ENCODE measurements around the gene ASB6.
"Not testable (repeated sequence)": the region's sequence is repeated elsewhere in the genome, so short reads cannot be mapped to it uniquely, and the experiment has no call there.

ASB6 gene

DNA sequence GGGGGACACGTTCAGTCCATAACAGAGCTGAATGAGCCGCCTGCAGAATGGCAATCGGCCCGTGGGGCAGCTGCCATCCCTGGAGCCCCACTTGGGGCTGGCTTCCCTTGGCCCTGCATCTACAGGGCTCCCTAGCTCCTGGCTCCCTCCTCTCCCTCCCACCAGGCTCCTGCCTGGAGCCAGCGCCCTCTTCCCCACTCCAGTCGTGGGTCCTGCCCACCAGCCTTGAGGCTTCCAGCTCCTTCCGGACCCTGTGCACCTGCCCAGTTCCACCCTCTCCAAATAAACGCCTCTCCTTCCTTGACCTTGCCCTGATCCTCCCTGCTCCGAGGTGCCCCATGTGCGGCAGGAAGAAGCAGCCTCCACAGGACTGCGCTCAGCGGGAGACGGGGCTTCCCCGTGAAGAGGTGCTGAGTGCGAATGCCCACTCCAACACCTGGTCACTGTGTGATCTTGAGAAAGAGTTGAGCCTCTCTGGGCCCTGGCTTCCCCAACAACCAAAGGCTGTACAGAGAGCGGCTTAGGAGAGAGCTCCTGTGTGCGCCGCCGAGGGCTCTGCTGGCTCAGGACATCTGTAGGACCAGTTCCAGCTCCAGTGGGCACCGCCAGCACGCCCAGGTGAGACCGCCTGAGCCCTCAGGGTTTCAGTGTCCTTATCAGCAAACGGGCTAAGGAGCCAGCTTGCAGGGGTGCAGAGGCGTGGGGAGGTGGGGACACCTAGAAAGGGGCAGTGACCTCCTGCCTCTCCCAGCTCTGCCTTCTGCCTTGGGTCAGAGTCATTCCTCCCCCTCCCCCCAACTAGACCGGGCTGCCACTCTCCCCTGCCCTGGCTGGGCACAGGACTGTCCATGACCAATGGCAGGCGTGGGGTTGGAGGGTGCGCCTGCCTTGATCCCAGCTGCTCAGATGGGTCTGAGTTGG is 33.1 kb downstream of the ASB6 start:
- no peak for DNase-seq (ENCODE audit: low read depth, low spot score)

DNA sequence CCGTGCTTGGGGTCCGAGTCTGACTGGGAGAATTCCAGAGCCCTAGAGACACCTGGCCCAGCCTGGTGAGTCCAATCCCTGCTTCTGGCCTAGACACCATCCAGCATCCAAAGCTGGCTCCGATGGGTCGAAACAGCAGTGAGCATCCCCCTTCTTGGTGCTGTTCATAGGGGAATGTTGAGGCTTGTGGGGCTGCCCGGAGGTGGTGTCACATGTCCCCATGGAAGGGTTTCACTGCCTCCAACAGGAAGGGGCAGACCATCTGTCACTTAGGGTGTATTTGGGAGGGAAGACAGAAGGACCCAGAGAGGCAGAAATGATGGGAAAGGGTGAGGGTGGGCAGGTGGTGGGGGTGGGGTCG is 34.9 kb downstream of the ASB6 start:
- DNase-seq (ENCODE audit: low read depth, low spot score), result no peak

DNA sequence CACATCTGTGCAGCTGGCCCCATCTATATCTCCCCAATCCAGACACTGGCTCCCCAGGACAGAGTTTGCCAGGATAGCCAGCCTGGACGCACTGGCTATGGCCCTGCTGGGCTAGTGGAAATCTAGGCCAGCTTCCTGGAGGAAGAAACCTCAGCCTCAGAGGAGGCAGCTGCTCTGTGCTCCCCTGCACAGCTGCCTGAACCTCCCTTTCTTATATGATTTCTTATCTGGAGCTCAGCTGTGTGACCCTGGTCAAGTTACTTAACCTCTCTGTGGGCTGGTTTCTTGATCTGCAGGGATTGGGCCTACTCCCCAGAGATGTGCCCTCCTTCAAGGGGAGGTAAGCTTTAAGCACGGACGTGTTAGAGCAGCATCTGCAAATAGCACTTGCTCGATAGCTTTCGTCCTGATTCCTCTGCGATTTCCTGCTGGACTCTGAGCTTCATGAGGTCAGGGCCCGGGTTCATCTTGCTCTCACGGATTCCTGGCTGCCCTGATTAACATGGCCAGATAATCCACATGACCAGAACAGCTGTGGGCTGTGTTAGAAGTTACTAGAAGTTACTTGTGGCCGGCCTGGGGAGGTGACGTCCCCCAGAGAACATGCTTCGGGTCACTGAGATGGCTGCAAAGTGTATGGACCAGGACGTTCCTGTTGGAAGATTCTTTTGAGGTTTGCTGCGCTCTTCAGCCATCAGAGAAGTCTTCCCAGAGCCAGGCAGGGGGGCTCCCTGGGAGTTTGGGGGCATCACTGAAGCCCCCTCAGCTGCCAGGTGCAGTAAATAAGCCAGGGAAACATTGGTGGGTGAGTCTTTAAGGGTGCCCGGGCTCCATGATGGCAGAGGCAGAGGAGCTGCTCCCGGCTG is 35.6 kb downstream of the ASB6 start:
- DNase-seq (ENCODE audit: low read depth, low spot score), result no peak

DNA sequence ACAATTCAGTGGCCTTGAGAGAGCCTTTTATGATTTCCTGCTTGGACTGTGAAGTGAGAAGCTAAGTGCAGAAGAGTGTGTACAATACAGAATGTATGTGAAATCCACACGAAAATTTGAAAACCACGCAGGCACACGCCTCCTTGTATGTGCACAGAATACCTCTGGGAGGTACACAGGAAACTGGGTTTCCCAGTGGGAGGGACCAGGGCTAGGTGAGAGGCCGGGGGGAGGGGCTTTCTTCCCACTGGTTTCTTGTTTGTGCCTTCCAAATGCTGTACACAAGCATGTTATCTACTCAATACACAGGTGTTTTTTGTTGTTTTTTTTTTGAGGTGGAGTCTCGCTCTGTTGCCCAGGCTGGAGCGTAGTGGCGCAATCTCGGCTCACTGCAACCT is 37.2 kb downstream of the ASB6 start:
- DNase-seq (ENCODE audit: low read depth, low spot score), result no peak

DNA sequence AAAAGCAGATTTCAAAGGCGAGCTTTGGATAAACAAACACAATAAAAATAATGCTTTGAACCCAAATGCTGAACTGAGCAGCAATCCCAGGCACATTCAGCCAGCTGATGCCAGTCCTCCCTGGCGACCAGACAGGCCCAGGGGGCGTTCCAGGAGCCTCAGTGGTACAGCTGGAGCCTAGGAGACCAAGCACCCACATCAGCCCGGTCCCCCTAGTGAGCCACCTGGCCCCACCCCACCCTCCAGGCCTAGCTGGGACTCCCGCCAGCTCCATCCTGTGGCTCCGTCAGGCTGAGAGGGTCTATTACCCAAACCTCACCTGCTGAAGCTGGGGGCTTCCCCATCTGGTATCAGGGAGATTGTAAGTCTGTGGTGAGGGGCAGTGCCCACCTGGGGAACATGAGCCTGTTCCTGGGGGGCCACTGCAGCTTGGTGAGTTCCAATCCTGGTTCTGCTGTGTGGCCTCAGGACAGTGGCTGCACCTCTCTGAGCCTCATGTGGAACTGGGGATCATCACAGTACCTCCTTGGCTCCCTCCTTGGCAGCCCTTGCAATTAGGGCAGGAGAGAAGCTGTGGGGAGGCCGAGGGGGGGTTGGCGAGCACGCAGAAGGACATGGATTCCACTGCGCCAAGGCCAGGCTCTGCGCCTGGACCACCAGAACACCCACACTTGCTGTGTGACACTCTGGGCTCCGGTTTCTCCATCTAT is 37.7 kb downstream of the ASB6 start:
- no peak for DNase-seq (ENCODE audit: low read depth, low spot score)

DNA sequence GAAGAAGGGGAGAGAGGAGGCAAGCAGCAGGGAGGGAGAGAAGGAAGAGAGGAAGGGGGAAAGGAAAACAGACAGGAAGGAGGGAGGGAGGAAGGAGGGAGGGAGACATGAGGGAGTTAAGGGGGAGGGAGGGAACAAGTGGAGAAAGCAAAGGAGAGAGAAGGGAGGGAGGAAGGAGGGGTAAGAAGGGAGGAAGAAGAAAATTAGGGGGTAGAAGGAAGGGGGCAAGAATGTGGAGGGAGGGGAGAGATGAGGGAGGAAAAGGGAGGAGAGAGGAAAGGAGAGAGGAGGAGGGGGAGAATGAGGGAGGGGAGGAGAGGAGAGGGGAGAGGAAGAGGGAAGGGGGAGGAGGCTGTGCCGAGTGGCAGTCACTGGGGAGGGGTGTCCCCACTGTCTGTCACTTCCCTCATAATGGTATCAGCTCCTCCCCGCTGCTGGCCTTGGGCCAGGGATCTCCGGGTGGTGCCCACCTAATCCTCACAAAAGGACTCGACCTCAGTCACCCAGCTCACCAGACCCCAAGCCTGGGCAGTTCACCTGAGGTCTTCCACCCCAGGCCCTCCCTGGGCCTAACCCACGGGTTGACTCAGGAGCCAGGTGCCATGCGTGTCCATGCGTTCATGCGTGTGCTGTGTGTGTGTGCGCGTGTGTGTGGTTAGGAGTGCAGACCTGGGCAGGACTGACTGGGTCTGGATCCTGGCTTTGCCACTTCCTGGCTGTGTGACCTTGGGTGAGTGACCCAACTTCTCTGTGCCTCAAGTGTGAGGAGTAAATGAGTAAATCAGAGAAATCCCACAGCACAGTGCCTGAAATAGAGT is 39.1 kb downstream of the ASB6 start:
- DNase-seq (ENCODE audit: low read depth, low spot score), result no peak

DNA sequence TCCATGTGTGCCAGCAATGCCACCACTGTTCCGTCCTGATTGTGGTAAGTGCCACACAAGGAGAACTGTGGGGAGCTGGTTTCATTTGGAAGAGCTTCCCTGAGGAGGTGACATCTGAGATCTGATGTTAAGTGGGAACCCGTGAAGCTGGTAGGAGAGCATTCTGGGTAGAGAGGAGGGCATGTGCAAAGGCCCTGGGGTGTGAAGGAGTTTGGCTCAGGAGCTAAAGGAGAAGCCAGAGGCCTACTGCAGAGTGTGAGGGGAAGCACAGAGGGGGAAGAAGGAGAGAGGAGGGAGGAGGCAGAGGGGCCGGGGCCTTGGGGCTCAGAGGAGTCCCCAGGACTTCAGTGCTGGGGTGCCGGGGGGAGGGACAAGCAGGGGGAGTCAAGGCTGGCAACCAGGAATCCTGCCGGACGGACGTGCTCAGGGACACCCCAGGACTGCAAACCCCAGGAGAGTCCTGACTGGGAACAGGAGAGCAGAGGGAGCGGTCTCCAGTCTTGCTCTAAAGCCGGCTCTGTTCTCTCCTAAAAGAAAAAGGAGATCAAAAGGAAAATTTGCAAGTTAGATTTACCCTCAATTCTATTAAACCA is 40.8 kb downstream of the ASB6 start:
- DNase-seq (ENCODE audit: low read depth, low spot score), result no peak

DNA sequence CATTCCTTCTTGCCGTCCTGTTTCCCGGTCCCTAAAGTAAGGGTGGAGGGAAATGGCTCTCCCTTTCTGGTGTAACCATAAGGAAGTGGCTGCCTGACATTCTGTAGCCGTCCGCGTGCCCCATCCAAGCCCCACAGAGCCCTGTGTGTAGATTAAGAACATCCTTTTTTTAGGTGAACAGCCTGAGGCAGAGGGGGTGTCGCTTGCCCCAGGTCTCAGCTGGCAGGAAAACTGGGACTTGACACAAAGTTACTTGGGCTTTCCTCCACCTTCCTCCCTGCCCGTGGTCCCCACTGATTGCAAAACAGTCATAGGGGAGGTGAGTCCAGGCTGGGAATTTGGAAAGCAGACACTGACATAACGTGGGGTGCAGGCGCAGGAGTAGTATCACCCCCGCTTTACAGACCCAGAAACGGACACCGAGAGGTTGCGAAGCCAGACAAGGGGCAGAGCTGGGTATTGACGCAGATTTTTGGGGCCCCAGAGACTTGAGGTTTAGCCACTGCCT is 43.8 kb downstream of the ASB6 start:
- DNase-seq (ENCODE audit: low read depth, low spot score), result no peak

DNA sequence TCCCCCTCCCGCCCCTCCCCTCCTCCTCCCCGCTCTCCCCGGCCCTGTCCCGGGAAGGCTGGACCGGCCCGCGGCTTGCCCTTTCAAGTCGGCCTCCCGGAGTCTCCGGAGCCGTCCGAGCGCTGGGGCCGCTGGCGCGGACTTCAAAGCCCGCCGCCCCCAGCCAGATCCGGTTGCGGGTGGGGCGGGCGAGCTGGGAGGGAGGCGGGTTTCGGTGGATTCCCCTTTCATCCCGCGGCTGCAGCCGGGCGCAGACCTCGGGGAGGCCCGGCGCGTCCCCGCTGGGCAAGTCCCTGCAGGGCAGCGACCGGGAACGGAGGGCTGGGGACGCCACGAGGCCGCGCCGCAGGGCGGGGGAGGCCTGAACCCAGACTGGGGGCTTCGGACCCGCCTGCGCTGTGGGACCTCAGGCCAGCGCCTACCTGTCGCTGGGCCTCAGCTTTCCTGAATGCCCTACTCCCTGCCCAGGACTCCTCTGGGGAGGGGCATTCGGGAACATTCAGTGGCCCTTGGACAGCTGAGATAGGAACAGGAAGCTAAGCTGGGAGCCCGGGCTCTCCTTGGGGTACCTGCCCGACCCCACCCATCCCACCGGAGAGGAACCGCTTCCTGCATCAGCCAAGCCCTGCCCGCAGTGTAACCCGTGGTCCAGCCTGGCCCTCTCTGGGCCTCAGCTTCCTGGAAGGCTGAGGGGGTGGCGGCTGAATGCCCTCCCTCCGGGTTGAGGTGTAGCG is 44.4 kb downstream of the ASB6 start:
- no peak for DNase-seq (ENCODE audit: low read depth, low spot score)

DNA sequence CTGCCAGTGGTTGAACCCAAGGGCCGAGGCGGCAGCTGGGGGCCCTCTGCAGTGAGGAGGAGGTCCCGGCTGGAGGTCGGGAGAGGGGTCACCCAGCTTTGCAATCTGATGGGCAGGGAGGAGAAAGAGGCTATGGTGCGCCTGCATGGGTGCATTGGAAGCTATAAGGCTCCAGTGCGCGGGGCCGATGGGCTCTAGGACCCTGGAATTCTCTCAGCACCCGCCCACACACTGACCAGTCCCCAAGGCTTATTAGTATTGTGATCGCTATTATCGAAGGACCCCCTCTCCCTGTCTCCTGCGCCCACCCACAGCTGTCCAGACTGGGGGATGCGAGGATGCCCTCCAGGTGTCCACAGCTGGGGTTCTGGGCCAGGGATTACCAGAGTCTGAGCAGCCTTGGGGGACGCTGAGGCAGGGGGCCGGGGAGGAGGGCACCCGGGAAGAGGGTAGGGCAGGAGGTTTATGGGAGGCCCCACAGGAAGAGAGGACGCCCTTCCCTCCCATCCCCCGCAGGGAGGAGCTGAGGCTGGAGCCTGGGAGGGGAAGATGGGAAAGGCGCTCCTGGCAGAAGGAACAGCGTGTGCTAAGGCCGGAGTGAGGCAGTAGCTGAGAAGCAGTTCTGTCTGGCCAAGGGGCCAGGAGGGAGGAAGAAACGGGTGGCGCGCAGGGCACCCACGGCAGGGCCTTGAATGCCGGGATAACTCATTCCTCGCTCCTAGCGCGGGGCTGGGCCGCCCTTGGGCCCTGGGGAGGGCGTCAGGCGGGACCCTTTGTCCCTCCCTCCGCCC is 45.2 kb downstream of the ASB6 start:
- no peak for DNase-seq (ENCODE audit: low read depth, low spot score)

DNA sequence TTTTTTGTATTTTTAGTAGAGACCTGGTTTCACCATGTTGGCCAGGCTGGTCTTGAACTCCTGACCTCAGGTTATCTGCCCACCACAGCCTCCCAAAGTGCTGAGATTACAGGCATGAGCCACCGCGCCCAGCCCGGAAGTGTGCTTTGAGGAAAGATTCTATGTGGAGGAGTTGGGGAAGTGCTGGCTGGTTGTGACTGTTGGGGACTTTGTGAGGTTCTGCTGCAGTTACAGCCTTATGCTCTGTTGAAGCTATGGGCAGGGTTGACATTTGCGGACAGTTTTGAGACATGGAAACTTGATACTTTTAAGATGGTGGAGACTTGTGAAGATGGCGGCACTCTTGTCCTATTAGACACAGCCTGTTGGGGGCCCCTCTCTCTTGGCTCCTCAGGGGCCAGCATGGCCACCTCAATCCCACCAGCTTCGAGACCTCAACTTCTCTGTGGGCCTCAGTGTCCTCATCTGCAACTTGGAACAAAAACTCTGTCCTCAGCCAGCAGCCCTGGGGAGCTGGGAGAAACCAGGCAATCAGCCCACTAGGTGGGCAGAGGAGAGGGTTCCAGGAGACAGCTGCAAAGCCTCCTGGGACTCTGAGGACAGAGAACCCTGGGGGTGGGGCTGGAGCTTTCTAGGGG is 45.9 kb downstream of the ASB6 start:
- no peak for DNase-seq (ENCODE audit: low read depth, low spot score)

DNA sequence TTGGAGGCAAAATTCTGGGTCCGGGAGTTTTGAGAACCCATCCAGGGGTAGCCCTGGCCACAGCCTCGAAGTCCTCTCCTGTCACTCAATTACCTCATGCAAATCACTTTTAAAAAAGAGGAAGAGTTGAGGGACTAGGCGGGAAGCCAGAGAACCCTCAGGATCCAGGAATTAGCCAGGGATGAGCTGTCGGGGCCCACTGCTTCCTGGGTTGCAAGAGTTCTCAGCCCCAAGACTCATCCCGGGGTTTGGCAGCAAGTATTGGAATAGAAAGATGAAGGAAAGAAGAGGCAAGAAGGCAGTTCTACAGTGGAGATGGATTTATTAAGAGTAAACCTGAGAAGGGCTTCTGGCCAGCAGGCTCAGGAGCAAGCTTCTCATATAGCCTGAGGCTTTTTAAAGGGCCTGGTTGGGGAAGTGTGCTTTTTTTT is 46.6 kb downstream of the ASB6 start:
- no peak for DNase-seq (ENCODE audit: low read depth, low spot score)

DNA sequence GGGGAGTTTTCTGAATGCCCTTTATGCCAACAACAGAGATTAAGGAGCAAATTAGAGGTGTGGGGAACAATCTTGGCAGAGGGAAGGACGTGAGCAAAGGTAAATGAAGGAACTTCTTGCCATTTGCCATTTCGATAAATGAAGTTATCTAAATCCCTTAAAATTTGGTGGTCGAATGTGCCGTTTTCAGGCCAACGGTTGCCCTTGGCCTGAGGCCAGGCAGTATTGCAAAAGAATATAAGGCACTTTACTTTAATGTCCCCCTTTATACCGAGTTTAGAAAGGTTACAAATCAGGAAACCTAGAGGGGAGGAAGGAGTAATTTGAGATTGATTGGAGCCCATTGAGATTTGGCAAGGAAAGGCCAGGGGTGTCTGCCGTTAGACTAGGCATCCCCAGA is 47.3 kb downstream of the ASB6 start:
- no peak for DNase-seq (ENCODE audit: low read depth, low spot score)

DNA sequence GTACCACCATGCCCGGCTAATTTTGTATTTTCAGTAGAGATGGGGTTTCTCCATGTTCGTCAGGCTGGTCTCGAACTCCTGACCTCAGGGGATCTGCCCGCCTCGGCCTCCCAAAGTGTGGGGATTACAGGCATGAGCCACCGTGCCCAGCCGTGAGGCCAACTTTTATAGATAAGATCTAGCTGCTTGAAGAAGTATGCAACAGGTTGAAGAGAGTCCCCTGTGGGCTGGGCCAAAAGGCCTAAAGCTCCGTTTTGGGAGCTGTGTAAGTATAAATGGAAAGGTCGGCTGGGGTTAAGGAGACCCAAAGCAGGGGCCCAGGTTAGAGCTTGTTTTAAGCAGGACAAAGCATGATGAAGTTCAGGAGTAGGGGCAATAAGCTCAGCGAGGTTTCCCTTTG is 49.2 kb downstream of the ASB6 start:
- not testable (repeated sequence) for DNase-seq (ENCODE audit: low read depth, low spot score)

DNA sequence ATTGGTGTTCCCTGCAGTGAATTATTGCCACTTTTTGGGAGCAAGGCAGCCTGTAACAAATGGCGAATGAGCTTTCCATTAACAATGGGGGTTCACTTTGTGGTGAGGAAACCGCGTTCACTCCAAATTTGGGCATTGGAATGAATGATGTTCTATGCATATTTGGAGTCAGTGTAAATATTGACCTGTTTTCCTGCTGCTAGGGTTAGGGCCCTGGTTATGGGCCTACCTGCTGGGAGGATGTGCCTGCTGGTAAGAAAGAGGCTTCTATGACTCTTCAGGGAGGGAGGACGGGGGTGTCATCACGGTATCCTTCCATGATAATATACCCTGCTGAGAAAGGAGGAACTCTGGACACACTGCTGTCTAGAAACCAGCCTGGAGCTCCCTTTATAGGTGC is 50.0 kb downstream of the ASB6 start:
- DNase-seq (ENCODE audit: low read depth, low spot score), result no peak

DNA sequence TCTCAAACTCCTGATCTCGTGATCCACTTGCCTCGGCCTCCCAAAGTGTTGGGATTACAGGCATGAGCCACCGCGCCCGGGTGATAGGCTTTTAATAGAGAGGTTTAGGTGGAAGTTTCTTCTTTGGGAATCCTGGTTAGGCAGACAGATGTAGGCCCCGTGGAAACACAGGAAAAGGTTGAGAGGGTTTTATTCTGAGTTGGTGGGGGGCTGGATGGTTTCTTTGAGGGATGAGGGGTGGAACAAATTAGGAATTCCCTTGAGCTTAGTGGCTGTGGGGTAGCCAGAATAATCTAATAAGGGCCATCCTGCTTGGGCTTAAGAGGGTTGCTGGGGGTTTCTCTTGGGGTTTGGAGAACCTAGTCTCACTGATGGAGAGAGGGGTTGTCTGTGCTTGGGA is 51.5 kb downstream of the ASB6 start:
- no peak for DNase-seq (ENCODE audit: low read depth, low spot score)

DNA sequence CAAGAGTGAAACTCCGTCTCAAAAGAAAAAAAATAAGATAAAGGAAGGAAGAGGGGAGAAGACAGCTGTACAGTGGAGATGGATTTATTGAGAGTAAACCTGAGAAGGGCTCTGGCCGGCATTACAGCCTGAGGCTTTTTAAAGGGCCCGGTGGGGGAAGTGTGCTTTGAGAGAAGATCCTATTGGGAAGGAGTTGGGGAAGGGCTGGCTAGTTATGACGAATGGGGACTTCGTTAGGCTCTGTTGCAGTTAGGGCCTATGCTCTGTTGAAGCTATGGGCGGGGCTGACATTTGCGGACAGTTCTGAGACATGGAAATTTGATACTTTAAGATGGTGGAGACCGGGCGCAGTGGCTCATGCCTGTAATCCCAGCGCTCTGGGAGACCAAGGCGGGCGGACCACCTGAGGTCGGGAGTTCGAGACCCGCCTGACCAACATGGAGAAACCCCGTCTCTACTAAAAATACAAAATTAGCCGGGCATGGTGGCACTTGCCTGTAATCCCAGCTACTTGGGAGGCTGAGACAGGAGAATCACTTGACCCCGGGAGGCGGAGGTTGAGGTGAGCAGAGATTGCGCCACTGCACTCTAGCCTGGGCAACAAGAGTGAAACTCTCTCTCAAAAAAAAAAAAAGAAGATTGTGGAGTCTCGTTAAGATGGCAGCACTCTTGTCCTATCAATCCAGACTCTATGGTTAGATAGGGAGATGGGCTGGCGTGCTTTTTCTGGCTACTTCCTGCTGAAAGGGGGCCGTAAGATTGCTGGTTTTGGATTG is 54.3 kb downstream of the ASB6 start:
- DNase-seq (ENCODE audit: low read depth, low spot score), result no peak

DNA sequence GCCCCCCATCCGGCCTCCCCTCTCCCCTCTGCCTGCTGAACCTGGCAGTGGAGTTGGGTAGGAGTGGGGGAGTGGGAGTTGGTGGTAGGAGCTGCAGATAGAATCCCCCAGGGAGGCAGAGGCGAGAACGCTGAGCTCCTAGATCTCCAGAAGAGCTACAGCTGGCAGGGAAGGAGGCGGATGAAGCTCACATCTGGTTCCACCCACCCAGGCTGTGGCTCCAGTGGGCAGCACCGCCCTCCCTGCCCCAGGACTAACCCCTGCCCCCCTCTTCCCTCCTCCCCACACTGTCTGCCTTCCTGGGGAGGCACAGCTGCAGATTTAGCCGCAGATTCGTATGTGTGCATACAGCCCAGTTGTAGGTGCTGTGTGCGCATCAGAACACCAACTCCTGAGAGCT is 55.3 kb downstream of the ASB6 start:
- no peak for DNase-seq (ENCODE audit: low read depth, low spot score)
